DMS53 treated with DMSO at 0.1 percent for 48 hours (cell line): Measurements from ENCODE around the gene PDCD10.

Source experiments
- DNase-seq: peaks from one replicate; lab custom pipeline; 2025; ENCODE audit not compliant: unreplicated experiment; lab: John Stamatoyannopoulos, UW

The PDCD10 gene

GRCh38 chr3:167684388-167684993 lies 50.2 kb downstream of the PDCD10 start:
- DNase-seq: peak; percentile 38

GRCh38 chr3:167679526-167679925 lies 55.2 kb downstream of the PDCD10 start:
- DNase-seq: no peak

GRCh38 chr3:167675848-167676247 lies 58.8 kb downstream of the PDCD10 start:
- no peak for DNase-seq

GRCh38 chr3:167673221-167673620 lies 61.5 kb downstream of the PDCD10 start:
- no peak for DNase-seq

GRCh38 chr3:167671878-167672427 lies 62.7 kb downstream of the PDCD10 start:
- DNase-seq: no peak

- DNase-seq: no peak
Observed at GRCh38 chr3:167669699-167670098, 65.0 kb downstream of the PDCD10 start.

GRCh38 chr3:167668651-167669050 lies 66.0 kb downstream of the PDCD10 start:
- DNase-seq: no peak

GRCh38 chr3:167666563-167666962 lies 68.1 kb downstream of the PDCD10 start:
- DNase-seq: no peak

GRCh38 chr3:167662919-167663400 lies 71.7 kb downstream of the PDCD10 start:
- no peak for DNase-seq

- no peak for DNase-seq
Observed at GRCh38 chr3:167657684-167658225, 76.9 kb downstream of the PDCD10 start.

GRCh38 chr3:167656821-167657220 lies 77.9 kb downstream of the PDCD10 start:
- no peak for DNase-seq

GRCh38 chr3:167653760-167654159 lies 80.9 kb downstream of the PDCD10 start, which contains the start of gene WDR49:
Gene WDR49, minus strand, starts transcription at chr3:167653942. Its CDS starts 517 bp downstream, at chr3:167653425.
- DNase-seq: no peak

- DNase-seq: no peak
Observed at GRCh38 chr3:167653155-167653554, 81.5 kb downstream of the PDCD10 start.

GRCh38 chr3:167651826-167652225 lies 82.9 kb downstream of the PDCD10 start:
- no peak for DNase-seq

- DNase-seq: no peak
Observed at GRCh38 chr3:167650459-167650858, 84.2 kb downstream of the PDCD10 start.

- DNase-seq: no peak
Observed at GRCh38 chr3:167649746-167650145, 84.9 kb downstream of the PDCD10 start.

- DNase-seq: no peak
Observed at GRCh38 chr3:167644611-167645010, 90.1 kb downstream of the PDCD10 start.
